ENCODE data around the gene TSHZ2. TPM values are rescaled to one million over a fixed set of nuclear protein-coding genes. Genes with fewer than 3 reads are reported as not detected.

The TSHZ2 gene
- total RNA-seq, 1 experiment from 2014 or later: 0.07 TPM

- Mint-ChIP-seq H3K4me3 (no peak overlapping the region), H3K4me1 (peaks cover 8 to 13% of the 10 kb centered on the region in 2 experiments), H3K9me3 (no peaks in the 10 kb centered on the region), H3K27ac (no peak overlapping the region), H3K27me3 (ENCODE audit: low read depth) (no peaks in the 10 kb centered on the region; the same call in 1 of the 2 replicates), H3K36me3 (ENCODE audit: insufficient read depth in 1 of 3, low read depth in 3 of 3) (no peaks in the 10 kb centered on the region)
- Histone ChIP-seq H3K27ac (ENCODE audit: insufficient read length, low read depth, low read length) (no peak overlapping the region), H3K4me1 (ENCODE audit: insufficient read depth, low read length) (peaks cover 3% of the 10 kb centered on the region; the same call in 1 of the 2 replicates), H2BK120ac (ENCODE audit: low read depth, low read length, poor library complexity, severe bottlenecking) (no peak overlapping the region), H3T11ph (ENCODE audit: low read length) (no peak overlapping the region), H2AFZ (ENCODE audit: low read length) (no peak overlapping the region), H3K79me1 (ENCODE audit: insufficient read depth, low read depth, low read length, poor library complexity, severe bottlenecking) (no peaks in the 10 kb centered on the region), H3K4ac (ENCODE audit: low read depth, low read length) (no peak overlapping the region), H3K9me3 (ENCODE audit: control insufficient read depth, low read depth, low read length) (no peaks in the 10 kb centered on the region), H2BK20ac (ENCODE audit: low read depth, low read length, poor library complexity, severe bottlenecking) (no peak overlapping the region), H3K79me2 (ENCODE audit: insufficient read depth, low read length) (no peaks in the 10 kb centered on the region), H4K20me1 (ENCODE audit: control insufficient read depth, insufficient read depth, insufficient read length) (no peaks in the 10 kb centered on the region), H2BK5ac (ENCODE audit: insufficient read length, low read length) (no peak overlapping the region), H3K18ac (ENCODE audit: insufficient read length, low read depth, low read length) (no peak overlapping the region), H4K8ac (replicated peaks; ENCODE audit: insufficient read length, low read depth, low read length) (no peak overlapping the region), H2BK12ac (ENCODE audit: insufficient read length, low read depth, low read length) (no peak overlapping the region), H3K23ac (ENCODE audit: insufficient read length, low read depth, low read length) (no peak overlapping the region), H3K4me2 (ENCODE audit: insufficient read depth, insufficient read length, low read length) (no peak overlapping the region), H2BK15ac (ENCODE audit: low read depth, low read length) (no peak overlapping the region), H3K27me3 (ENCODE audit: insufficient read depth, low read length) (no peaks in the 10 kb centered on the region), H2AK5ac (ENCODE audit: insufficient read length, low read length) (no peak overlapping the region), H4K5ac (ENCODE audit: insufficient read length, low read depth, low read length) (no peak overlapping the region), H3K9ac (ENCODE audit: extremely low read depth, insufficient read length, low read length) (no peak overlapping the region), H3K23me2 (ENCODE audit: insufficient read length, low read depth, low read length, poor library complexity, severe bottlenecking) (no peaks in the 10 kb centered on the region), H3K56ac (ENCODE audit: insufficient read length, low read depth, low read length) (no peak overlapping the region), H3K14ac (ENCODE audit: insufficient read depth, low read length) (no peak overlapping the region), H4K91ac (ENCODE audit: insufficient read length, low read depth, low read length) (no peak overlapping the region)
- no peak for DNase-seq
- TF ChIP-seq CTCF (conservative IDR thresholded peaks at IDR 0.05): no peak
- WGBS (ENCODE audit: extremely low coverage, insufficient read length, low lambda C conversion rate): no CpG with 5 or more reads among the region's 6 CpGs
These were observed 370.3 kb downstream of the TSHZ2 start for GRCh38 chr20:53342429-53342828.

Measured in H9 (cell line).